AG10803 (cell line): ENCODE measurements around the gene SNX20.

Experiments
- DNase-seq: peaks from one replicate; pipeline ENCODE4 v3.0.0; 2010; ENCODE audit warnings: low read depth
- H3K4me3 ChIP-seq: 2 replicates; pipeline ENCODE4 v1.5.1; 2011; ENCODE audit warnings: mild to moderate bottlenecking, low read length, control low read depth
- CTCF ChIP-seq: conservative IDR thresholded peaks from 2 replicates; pipeline ENCODE4 v1.5.1; 2011; ENCODE audit warnings: mild to moderate bottlenecking, low read length, control low read depth, inconsistent platforms

SNX20 gene

GRCh38 chr16:50681021-50681885 lies at the start of gene SNX20:
SNX20 (minus strand) TSS chr16:50681312; CDS start chr16:50677526, 3,786 bp downstream.
- no peak within 1 kb of the TSS for H3K4me3 ChIP-seq
- TF ChIP-seq CTCF = no peak

GRCh38 chr16:50724306-50724705 lies 43.2 kb upstream of the SNX20 start:
- TF ChIP-seq CTCF = no peak
- DNase-seq = no peak
- H3K4me3 ChIP-seq = no peak overlapping the region

More at GRCh38 chr16:50681021-50681885, at the start of gene SNX20:
- DNase-seq = no peak

GRCh38 chr16:50722960-50723359 lies 41.8 kb upstream of the SNX20 start:
- TF ChIP-seq CTCF = no peak
- DNase-seq = no peak
- no peak overlapping the region for H3K4me3 ChIP-seq

GRCh38 chr16:50722405-50722737 lies 41.3 kb upstream of the SNX20 start:
- TF ChIP-seq CTCF = no peak
- H3K4me3 ChIP-seq = no peak overlapping the region
- no peak for DNase-seq

GRCh38 chr16:50721549-50722404 lies 40.7 kb upstream of the SNX20 start:
- no peak for DNase-seq
- no peak overlapping the region for H3K4me3 ChIP-seq
- no peak for TF ChIP-seq CTCF

- H3K4me3 ChIP-seq = no peak overlapping the region
- no peak for TF ChIP-seq CTCF
- DNase-seq = no peak
Measured at GRCh38 chr16:50719401-50720337, 38.6 kb upstream of the SNX20 start.
